A549 (cell line): ENCODE results near the gene CFHR2. TPM values are rescaled to one million over a fixed set of nuclear protein-coding genes. Genes with fewer than 3 reads are reported as not detected.
"Not testable (repeated sequence)": the region's sequence is repeated elsewhere in the genome, so short reads cannot be mapped to it uniquely, and the experiment has no call there.

Experiments
- ATAC-seq, 2 experiments: fragments of 200-7000 bp in 1 of 2; fragments of >200 bp in 1 of 2; cut with Nextera tagmentation in 1 of 2; cut with Tn5 transposase in 1 of 2; 3 replicates each; pipeline versions ENCODE4 v1.8.0 to v1.9.1; 2018 to 2020; ENCODE audit warnings: mild to moderate bottlenecking in 1 of 2, moderate library complexity in 1 of 2
- CTCF ChIA-PET: fragments of 300-600 bp; sonication (Branson Sonifier 250); formaldehyde crosslinking; extraction: SDS; loops from one replicate; lab custom pipeline; 2021; ENCODE audit warnings: antibody characterized with exemption, inconsistent platforms; lab: Yijun Ruan, JAX
- POLR2A ChIA-PET: fragments of 350-600 bp; formaldehyde crosslinking; extraction: SDS; loops from one replicate; lab custom pipeline; 2021; ENCODE audit warnings: antibody characterized with exemption, inconsistent platforms; lab: Yijun Ruan, JAX
- DNase-seq, 2 experiments: peaks; one replicate each; pipeline versions ENCODE4 v3.0.0 to v3.0.0-alpha.2; 2011 to 2016; ENCODE audit warnings: low read depth in 1 of 2, low spot score in 1 of 2
- FAIRE-seq: peaks from 2 replicates; lab custom pipeline; 2011; peaks lifted over from hg19 to GRCh38; lab: Jason Lieb, UNC
- H3K27ac ChIP-seq, 2 experiments: fragments of >200 bp; sonication (Bioruptor Twin); formaldehyde crosslinking; 3 replicates each; pipeline ENCODE4 v1.5.1; 2016 to 2017
- H3K4me1 ChIP-seq: fragments of >200 bp; sonication (Bioruptor Twin); formaldehyde crosslinking; 3 replicates; pipeline ENCODE4 v1.6.1; 2016
- H3K4me2 ChIP-seq: fragments of >200 bp; sonication (Bioruptor Twin); formaldehyde crosslinking; 3 replicates; pipeline ENCODE4 v1.6.1; 2016
- H3K4me3 ChIP-seq: fragments of >200 bp; sonication (Bioruptor Twin); formaldehyde crosslinking; 3 replicates; pipeline ENCODE4 v1.5.1; 2016
- H3K9me3 ChIP-seq: fragments of >200 bp; sonication (Bioruptor Twin); formaldehyde crosslinking; 3 replicates; pipeline ENCODE4 v1.6.1; 2016
- CBX2 ChIP-seq: fragments of 200-600 bp; sonication (generic); IDR thresholded peaks from 2 replicates; pipeline ENCODE4 v1.6.1; 2016; ENCODE audit warnings: low read depth, mild to moderate bottlenecking, borderline replicate concordance
- CEBPB ChIP-seq, 2 experiments: fragments of >200 bp in 1 of 2; sonication (Bioruptor Twin) in 1 of 2; formaldehyde crosslinking in 1 of 2; IDR thresholded peaks; 2 replicates each; pipeline ENCODE4 v1.6.1; 2012 to 2016
- CHD2 ChIP-seq: fragments of 150-350 bp; IDR thresholded peaks from 2 replicates; pipeline ENCODE4 v1.6.1; 2014; ENCODE audit warnings: low read length; ENCODE audit not compliant: partially characterized antibody
- EHMT2 ChIP-seq: fragments of 200-600 bp; sonication (generic); IDR thresholded peaks from 2 replicates; pipeline ENCODE4 v1.6.1; 2016; ENCODE audit warnings: antibody characterized with exemption, low read depth, mild to moderate bottlenecking, moderate library complexity
- FOSB ChIP-seq: fragments of 250-450 bp; sonication (Bioruptor Pico); IDR thresholded peaks from 2 replicates; pipeline ENCODE4 v1.5.0; 2020; ENCODE audit warnings: mild to moderate bottlenecking, moderate library complexity
- FOXS1 ChIP-seq: fragments of 250-450 bp; sonication (Bioruptor Pico); IDR thresholded peaks from 2 replicates; pipeline ENCODE4 v1.5.0; 2020; ENCODE audit warnings: mild to moderate bottlenecking, moderate library complexity
- GATA3 ChIP-seq: IDR thresholded peaks from 2 replicates; pipeline ENCODE4 v1.6.1; 2012; ENCODE audit warnings: borderline replicate concordance
- HOXB5 ChIP-seq: fragments of 250-450 bp; sonication (Bioruptor Pico); IDR thresholded peaks from 2 replicates; pipeline ENCODE4 v1.5.0; 2020; ENCODE audit warnings: mild to moderate bottlenecking, moderate library complexity
- JUN ChIP-seq, 2 experiments: fragments of >200 bp; sonication (Bioruptor Twin); formaldehyde crosslinking; IDR thresholded peaks; 2 replicates in 1 of 2; 3 replicates in 1 of 2; pipeline ENCODE4 v1.6.1; 2016 to 2017
- JUNB ChIP-seq: fragments of >200 bp; sonication (Bioruptor Twin); formaldehyde crosslinking; IDR thresholded peaks from 2 replicates; pipeline ENCODE4 v1.6.1; 2016
- MAFK ChIP-seq: fragments of 450-650 bp; IDR thresholded peaks from 2 replicates; pipeline ENCODE4 v1.6.1; 2014; ENCODE audit not compliant: partially characterized antibody
- MYC ChIP-seq: IDR thresholded peaks from 2 replicates; pipeline ENCODE4 v1.6.1; 2012; ENCODE audit warnings: mild to moderate bottlenecking, inconsistent platforms, low read length, improper control_type of control experiment, borderline replicate concordance
- NR3C1 ChIP-seq: fragments of >200 bp; sonication (Bioruptor Twin); formaldehyde crosslinking; IDR thresholded peaks from 3 replicates; pipeline ENCODE4 v1.6.1; 2017
- PHF8 ChIP-seq: fragments of 200-600 bp; sonication (generic); IDR thresholded peaks from 2 replicates; pipeline ENCODE4 v1.6.1; 2016; ENCODE audit warnings: low read depth, mild to moderate bottlenecking, antibody characterized with exemption, moderate library complexity, borderline replicate concordance
- POLR2A ChIP-seq: IDR thresholded peaks from 2 replicates; pipeline ENCODE4 v1.6.1; 2012; ENCODE audit warnings: mild to moderate bottlenecking, low read length
- RAD21 ChIP-seq, 2 experiments: fragments of >200 bp in 1 of 2; sonication (Bioruptor Twin) in 1 of 2; formaldehyde crosslinking in 1 of 2; IDR thresholded peaks in 1 of 2; conservative IDR thresholded peaks in 1 of 2; 2 replicates in 1 of 2; 3 replicates in 1 of 2; pipeline ENCODE4 v1.6.1; 2012 to 2018; ENCODE audit warnings: inconsistent platforms in 1 of 2
- RCOR1 ChIP-seq: fragments of 150-350 bp; IDR thresholded peaks from 2 replicates; pipeline ENCODE4 v1.6.1; 2014; ENCODE audit warnings: antibody characterized with exemption, low read length, low read depth
- RFX5 ChIP-seq: fragments of 450-650 bp; IDR thresholded peaks from 2 replicates; pipeline ENCODE4 v1.7.1; 2014; ENCODE audit warnings: antibody characterized with exemption, mild to moderate bottlenecking, moderate library complexity
- USF2 ChIP-seq: fragments of 450-650 bp; IDR thresholded peaks from 2 replicates; pipeline ENCODE4 v1.6.1; 2014; ENCODE audit warnings: antibody characterized with exemption
- ZNF302 ChIP-seq: fragments of 250-450 bp; sonication (Bioruptor Pico); IDR thresholded peaks from 2 replicates; pipeline ENCODE4 v1.9.0; 2021; ENCODE audit warnings: inconsistent platforms, mild to moderate bottlenecking, moderate library complexity
- WGBS: methylation state at CpG from one replicate; pipeline ENCODE4 v1.1.6; 2017; ENCODE audit errors: missing lambda C conversion rate; 5-methylcytosine and 5-hydroxymethylcytosine counted together
- polyA plus RNA-seq, 4 experiments: library from polyadenylated mRNA; depleted of rRNA in 3 of 4; stranded (reverse); fragments of >200 nt; fragmentation: RNase III in 1 of 4; extraction: RNeasy Plus Mini Kit Qiagen cat#74134 plus additional on column Dnase treatment in 1 of 4; gene quantifications; 2 replicates in 3 of 4; 3 replicates in 1 of 4; pipeline ENCODE4 v1.2.3, GENCODE V29; 2011 to 2017
- TF ChIP-seq, protein P1 (sequence below): fragments of 250-450 bp; sonication (Bioruptor Pico); IDR thresholded peaks from 2 replicates; pipeline ENCODE4 v1.5.0; 2020; ENCODE audit warnings: low read depth, mild to moderate bottlenecking, moderate library complexity
- TF ChIP-seq, protein P2 (sequence below): fragments of >200 bp; sonication (Bioruptor Twin); formaldehyde crosslinking; IDR thresholded peaks from 2 replicates; pipeline ENCODE4 v1.6.1; 2016

The CFHR2 gene
- polyA plus RNA-seq, 2 of the 4 experiments (the other 2 are of a cell fraction), result not detected

DNA sequence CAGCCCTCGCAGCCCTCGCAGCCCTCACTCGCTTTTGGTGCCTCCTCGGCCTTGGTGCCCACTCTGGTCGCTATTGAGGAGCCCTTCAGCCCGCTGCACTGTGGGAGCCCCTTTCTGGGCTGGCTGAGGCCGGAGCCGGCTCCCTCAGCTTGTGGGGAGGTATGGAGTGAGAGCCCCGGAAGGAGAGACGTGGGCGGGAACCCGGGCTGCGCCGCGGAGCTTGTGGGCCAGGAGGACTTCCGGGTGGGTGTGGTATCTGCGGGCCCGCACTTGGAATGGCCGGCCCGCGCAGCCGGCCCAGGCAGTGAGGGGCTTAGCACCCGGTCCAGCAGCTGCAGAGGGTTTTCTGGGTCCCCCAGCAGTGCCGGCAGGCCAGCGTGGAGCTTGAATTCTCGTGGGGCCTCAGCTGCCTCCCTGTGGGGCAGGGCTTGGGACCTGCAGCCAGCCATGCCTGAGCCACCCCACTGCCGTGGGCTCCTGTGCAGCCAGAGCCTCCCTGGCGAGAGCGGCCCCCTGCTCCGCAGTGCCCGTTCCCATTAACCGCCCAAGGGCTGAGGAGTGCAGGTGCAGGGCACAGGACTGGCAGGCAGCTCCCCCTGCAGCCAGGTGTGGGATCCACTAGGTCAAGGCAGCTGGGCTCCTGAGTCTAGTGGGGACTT lies 9.9 kb upstream of the CFHR2 start:
- no peaks in the 10 kb centered on the region for H3K9me3 ChIP-seq
- DNase-seq (no peak), FAIRE-seq (no peak), ATAC-seq (no peak)
- H3K4me2 ChIP-seq, result no peak overlapping the region
- POLR2A ChIA-PET, result no interaction called here
- H3K4me3 ChIP-seq, result no peak overlapping the region
- H3K27ac ChIP-seq, result no peak overlapping the region
- CTCF ChIA-PET, result no interaction called here
- WGBS, result 78% methylated on average over 13 of the region's 32 CpGs
- no peaks in the 10 kb centered on the region for H3K4me1 ChIP-seq
- TF ChIP-seq FOSB (CRISPR knock-in tag) (no peak), NR3C1 (no peak), JUNB (no peak), USF2 (no peak), PHF8 (no peak), JUN (IDR thresholded peaks at IDR 0.05) (no peak), RAD21 (conservative IDR thresholded peaks at IDR 0.05 in 1 of 2, IDR thresholded peaks at IDR 0.05 in 1 of 2) (no peak), FOXS1 (CRISPR knock-in tag) (no peak)
- TF ChIP-seq, protein P1, sequence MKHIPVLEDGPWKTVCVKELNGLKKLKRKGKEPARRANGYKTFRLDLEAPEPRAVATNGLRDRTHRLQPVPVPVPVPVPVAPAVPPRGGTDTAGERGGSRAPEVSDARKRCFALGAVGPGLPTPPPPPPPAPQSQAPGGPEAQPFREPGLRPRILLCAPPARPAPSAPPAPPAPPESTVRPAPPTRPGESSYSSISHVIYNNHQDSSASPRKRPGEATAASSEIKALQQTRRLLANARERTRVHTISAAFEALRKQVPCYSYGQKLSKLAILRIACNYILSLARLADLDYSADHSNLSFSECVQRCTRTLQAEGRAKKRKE (CRISPR knock-in tag), result no peak
- TF ChIP-seq, protein P2, sequence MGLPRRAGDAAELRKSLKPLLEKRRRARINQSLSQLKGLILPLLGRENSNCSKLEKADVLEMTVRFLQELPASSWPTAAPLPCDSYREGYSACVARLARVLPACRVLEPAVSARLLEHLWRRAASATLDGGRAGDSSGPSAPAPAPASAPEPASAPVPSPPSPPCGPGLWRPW, result no peak

DNA sequence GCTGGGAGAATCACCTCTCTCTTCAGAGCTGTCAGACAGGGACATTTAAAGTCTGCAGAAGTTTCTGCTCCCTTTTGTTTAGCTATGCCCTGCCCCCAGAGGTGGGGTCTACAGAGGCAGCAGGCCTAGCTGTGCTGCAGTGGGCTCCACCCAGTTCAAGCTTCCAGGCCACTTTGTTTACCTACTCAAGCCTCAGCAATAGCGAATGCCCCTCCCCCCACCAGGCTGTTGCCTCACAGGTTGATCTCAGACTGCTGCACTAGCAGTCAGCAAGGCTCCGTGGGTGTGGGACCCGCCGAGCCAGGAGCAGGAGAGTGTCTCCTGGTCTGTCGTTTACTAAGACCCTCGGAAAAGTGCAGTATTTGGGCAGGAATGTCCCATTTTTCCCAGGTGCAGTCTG lies 2.1 kb upstream of the CFHR2 start:
- WGBS, result 16% methylated on average over 3 of the region's 6 CpGs
- H3K9me3 ChIP-seq, ATAC-seq, H3K4me2 ChIP-seq, DNase-seq, CTCF ChIA-PET, H3K4me3 ChIP-seq, H3K4me1 ChIP-seq, H3K27ac ChIP-seq, POLR2A ChIA-PET, FAIRE-seq: not testable (repeated sequence)

GRCh38 chr1:196951711-196952394 lies 8.3 kb downstream of the CFHR2 start:
- DNase-seq (no peak), FAIRE-seq (no peak), ATAC-seq (no peak)
- Histone ChIP-seq H3K27ac (no peak overlapping the region), H3K4me3 (no peak overlapping the region), H3K9me3 (no peaks in the 10 kb centered on the region; the same call in 2 of the 3 replicates), H3K4me1 (no peaks in the 10 kb centered on the region), H3K4me2 (no peak overlapping the region)
- ChIA-PET POLR2A (no interaction called here), CTCF (interaction anchor here (0.6 kb wide), 1 partner anchor 119 kb away, joined by 3 read pairs; no protein-coding TSS in a partner anchor)
- no peak for TF ChIP-seq HOXB5 (CRISPR knock-in tag)
- no peak for TF ChIP-seq EHMT2
- TF ChIP-seq POLR2A, result no peak
- no peak for TF ChIP-seq JUN (IDR thresholded peaks at IDR 0.05)
- TF ChIP-seq RFX5, result no peak
- no peak for TF ChIP-seq ZNF302
- no peak for TF ChIP-seq FOSB (CRISPR knock-in tag)
- TF ChIP-seq CHD2, result no peak
- no peak for TF ChIP-seq GATA3
- TF ChIP-seq JUNB, result no peak
- no peak for TF ChIP-seq RCOR1
- no peak for TF ChIP-seq MYC
- TF ChIP-seq MAFK, result no peak
- TF ChIP-seq CBX2, result no peak
- no peak for TF ChIP-seq USF2
- no peak for TF ChIP-seq CEBPB (IDR thresholded peaks at IDR 0.05)
- no peak for TF ChIP-seq FOXS1 (CRISPR knock-in tag)
- 23% methylated on average over 2 of the region's 2 CpGs for WGBS
